NCI-H146 treated with DMSO at 0.1 percent for 48 hours (cell line): ENCODE measurements around the gene SERPINE2.

Experiments
- DNase-seq: peaks from one replicate; lab custom pipeline; 2025; ENCODE audit not compliant: unreplicated experiment; lab: John Stamatoyannopoulos, UW

Gene SERPINE2

DNA sequence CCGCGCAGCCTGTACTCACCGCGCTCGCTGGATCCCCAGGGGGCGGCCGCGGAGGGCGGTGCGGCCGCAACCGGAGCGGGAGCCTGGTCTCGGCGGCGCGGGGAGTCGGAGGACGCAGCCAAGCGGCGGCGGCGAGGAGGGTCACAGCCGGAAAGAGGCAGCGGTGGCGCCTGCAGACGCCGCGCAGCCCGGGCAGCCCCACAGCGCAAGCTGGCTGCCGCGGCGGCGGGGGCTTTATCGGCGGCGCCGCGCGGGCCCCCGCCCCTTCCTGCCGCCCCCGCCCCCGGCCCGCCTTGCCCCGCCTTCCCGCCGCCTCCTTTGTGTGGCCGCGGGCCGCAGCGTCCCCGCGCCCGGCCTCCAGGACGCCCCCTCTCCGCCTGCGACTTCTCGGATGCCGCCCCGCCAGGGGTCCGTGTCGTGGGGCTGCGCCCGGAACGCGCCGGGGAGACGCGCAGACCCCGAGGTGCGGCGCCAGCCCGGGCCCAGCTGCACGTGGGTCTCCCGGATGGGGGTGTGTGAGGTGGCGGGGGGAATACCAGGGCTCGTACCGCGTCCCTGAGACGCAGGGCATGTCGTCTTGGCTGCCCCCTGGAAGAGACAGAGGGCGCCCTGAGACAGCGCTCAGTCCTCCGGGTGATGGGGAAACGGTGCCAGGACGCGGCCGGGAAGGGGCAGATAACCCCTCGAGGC is at the start of gene SERPINE2:
Gene SERPINE2 (minus strand): TSS at position 207 of the 690 bp plus-strand sequence. CDS start 37,386 bp downstream, outside the sequence.
- DNase-seq: peak; percentile 6

GRCh38 chr2:224086226-224086914 is 47.3 kb upstream of the SERPINE2 start:
- DNase-seq: no peak

DNA sequence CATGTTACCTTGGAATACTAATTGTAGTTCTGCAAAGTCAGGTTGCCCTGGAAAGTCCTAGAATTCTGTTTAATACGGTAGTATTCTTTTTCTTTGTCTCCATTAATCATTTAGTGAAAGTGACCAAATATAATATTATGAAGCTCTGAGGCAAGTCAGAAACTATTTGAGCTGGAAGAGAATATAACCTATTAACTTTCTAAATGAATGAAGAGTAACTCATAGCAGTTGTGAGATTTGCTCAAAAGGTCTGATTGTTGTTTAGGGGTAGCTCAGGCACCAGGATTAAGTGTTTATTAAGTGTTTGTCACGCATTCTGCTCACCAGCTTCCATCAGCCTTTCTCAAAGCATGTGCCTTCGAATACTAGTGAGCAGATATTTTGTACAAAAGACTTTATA is 46.7 kb upstream of the SERPINE2 start:
- DNase-seq: no peak

DNA sequence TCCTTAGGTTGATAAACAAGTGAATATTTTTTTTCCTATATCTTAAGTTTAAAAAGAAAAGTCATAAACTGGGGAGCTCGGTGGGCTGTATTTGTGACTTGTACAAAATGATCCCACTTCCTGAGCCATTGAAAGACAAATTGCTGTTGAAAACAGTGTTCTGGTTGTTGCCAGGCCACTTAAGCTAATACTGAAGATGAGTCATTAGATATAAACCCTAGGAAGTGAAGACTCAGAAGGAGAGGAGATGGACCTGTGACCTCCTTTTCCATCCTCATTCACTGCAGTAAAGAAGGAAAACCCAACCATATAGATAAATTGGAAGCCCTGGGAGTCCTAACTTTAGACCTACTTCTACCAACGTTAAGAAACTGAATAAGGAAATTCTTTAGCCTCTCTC is 46.2 kb upstream of the SERPINE2 start:
- no peak for DNase-seq

DNA sequence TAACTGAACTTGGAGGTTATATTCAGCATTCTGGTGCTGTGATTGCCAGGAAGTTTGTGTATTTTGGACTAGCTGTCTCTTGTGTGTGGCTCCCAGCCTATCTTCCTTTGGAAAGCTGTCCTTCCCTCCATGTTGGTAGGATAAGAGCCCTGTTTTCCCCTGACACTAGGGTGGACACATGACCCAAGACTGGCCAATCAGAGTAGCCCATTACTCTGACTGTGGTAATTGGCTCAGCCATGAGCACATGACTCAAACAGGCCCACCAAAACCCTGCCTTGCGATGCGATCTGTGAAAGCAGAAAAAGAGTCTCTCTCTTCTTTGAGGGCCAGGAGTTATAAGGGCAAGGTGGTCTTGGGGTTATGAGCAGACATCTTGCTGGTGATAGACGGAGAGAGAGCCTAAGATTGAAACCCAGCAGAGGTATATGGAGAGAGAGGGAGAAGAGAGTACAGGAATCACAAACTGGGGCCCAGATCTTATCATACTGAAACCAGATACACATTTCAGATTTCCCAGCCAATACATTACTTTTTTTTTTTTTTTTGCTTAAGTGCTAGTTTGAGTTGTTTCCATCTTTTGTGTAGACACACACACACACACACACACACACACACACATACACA is 45.3 kb upstream of the SERPINE2 start:
- no peak for DNase-seq

- DNase-seq: no peak
These were observed 44.6 kb upstream of the SERPINE2 start for GRCh38 chr2:224083638-224084037.

DNA sequence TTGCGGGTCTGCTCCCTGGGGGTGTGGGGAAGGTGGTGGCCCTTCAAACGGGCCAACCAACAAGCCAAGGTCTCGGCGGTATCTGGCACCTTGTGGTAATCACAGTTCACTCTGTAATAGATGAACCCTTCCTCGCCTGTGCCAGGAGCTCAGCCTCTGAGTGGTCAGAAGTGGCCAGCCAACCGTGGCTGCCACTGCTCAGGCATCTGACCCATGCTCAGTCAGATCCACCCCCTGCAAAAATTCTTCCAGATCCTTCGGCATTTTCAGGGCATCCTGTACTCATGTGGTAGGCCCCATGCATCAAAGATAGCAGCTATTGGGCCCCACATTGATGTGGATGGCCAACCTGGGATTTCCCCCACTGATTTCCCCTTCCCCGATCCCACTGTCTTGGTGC is 39.6 kb upstream of the SERPINE2 start:
- DNase-seq: no peak

GRCh38 chr2:224077773-224078507 is 38.9 kb upstream of the SERPINE2 start:
- DNase-seq: no peak

GRCh38 chr2:224075588-224075987 is 36.5 kb upstream of the SERPINE2 start:
- DNase-seq: no peak

GRCh38 chr2:224073676-224074075 is 34.6 kb upstream of the SERPINE2 start:
- no peak for DNase-seq

GRCh38 chr2:224072541-224073188 is 33.6 kb upstream of the SERPINE2 start:
- no peak for DNase-seq

DNA sequence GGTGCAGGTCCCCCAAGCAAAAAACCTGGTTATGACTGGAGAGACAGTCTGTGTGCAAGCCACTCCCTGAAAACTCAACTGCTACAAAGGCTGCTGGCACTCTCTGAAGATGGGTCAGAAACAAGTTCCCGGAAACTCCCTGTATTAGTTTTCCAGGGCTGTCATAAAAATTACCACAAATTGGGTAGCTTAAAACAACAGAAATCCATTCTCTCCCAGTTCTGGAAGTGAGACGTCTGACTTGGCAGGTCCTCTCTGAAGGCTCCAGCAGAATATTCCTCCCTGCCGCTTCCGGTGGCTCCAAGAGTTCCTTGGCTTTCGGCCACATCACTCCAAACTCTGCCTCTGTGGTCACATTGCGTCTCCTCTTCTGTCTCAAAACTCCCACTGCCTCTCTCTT is 30.1 kb upstream of the SERPINE2 start:
- DNase-seq: no peak

DNA sequence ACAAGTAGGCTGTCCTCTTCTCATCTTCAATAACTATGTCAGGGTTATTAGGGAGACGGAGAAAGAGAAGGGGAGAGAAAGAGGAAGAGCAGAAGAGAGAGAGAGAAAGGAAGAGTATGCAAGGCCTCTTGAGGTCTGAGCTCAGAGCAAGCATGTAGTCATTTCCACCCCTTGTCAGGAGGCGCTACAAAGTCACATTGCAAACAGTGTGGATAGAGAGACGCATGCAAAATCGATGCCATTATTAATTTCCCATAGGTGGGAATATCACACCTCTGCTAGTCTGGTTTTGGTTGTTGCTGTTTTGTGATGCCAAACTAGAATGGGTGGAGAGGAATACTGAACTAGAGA is 24.2 kb upstream of the SERPINE2 start:
- no peak for DNase-seq

- DNase-seq: no peak
These were observed 23.6 kb upstream of the SERPINE2 start for GRCh38 chr2:224062481-224063297.

DNA sequence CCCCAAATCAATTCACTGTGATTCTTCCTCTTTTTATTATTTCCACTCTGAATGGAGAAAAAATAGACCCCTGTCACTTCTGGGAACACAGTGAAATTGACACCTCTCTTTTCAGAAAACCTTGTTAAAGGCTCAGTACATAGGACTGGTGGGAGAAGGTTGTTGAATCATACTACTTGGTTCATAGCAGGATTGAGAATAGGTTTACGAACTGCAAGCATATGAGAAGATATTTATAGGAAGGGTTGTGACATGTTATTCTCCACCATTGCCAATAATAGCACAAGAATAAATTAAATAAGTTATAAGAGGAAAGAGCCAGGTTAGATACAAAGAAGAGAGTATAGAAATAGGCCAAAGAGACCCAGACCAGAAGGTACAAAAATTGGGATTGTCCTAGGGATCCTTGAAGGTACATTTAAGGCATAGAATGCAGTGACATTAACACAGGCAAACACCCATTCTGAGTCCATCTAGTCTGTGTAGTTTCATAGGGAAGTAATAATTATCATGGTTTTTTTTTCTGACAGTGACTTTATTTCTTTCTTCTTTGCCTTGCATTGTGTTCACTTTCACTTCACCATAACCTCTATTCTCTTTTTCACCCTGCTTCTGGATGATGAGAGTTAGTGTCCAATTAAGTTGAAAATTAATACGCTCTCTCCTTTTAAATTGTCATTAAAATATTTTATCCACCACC is 21.8 kb upstream of the SERPINE2 start:
- no peak for DNase-seq

- DNase-seq: no peak
These were observed 20.1 kb upstream of the SERPINE2 start for GRCh38 chr2:224059178-224059577.

GRCh38 chr2:224058048-224058775 is 19.1 kb upstream of the SERPINE2 start:
- DNase-seq: no peak

DNA sequence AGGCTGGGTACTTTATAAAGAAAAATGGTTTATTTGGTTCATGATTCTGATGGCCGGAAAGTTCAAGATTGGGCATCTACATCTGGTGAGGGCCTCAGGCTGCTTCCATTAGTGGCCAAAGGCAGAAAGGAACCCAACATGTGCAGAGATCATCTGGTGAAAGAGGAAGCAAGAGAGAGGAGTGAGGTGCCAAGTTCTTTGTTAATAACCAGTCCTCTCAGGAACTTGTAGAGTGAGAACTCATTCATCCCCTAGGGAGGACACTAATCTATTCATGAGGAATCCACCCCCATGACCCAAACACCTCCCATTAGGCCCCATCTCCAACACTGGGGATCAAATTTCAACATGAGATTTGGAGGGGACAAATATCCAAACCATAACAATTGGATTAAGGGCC is 17.8 kb upstream of the SERPINE2 start:
- DNase-seq: no peak

- DNase-seq: no peak
These were observed 16.0 kb upstream of the SERPINE2 start for GRCh38 chr2:224055101-224055500.
